K562 (cell line): ENCODE results near the gene WNT7B. TPM values are rescaled to one million over a fixed set of nuclear protein-coding genes. Genes with fewer than 3 reads are reported as not detected.

Experiments used
- ATAC-seq: fragments of 200-7000 bp; cut with Tn5 transposase; 3 replicates; pipeline ENCODE4 v1.9.1; 2020; ENCODE audit warnings: moderate library complexity
- BruUV-seq: library from RNA; stranded (reverse); fragments of 400-500 nt; replicated peaks from 2 replicates; lab custom pipeline; 2021; lab: Mats Ljungman, UMichigan
- CTCF ChIA-PET: fragments of 300-600 bp; formaldehyde crosslinking; extraction: SDS; loops from one replicate; lab custom pipeline; 2021; ENCODE audit warnings: low intra/inter-chr PET ratio; lab: Yijun Ruan, JAX
- POLR2A ChIA-PET: fragments of 300-600, 350-650 bp; sonication (Branson Sonifier 250); formaldehyde crosslinking; extraction: SDS; loops from one replicate; lab custom pipeline; 2021; ENCODE audit warnings: antibody characterized with exemption, inconsistent platforms; lab: Yijun Ruan, JAX
- DNase-seq, 4 experiments: peaks; one replicate each; pipeline versions ENCODE4 v3.0.0 to v3.0.0-alpha.2; 2011 to 2018; ENCODE audit warnings: low spot score in 3 of 4, mixed read lengths in 3 of 4; ENCODE audit errors: extremely low read depth in 1 of 4
- FAIRE-seq: peaks from 2 replicates; lab custom pipeline; 2011; peaks lifted over from hg19 to GRCh38; lab: Jason Lieb, UNC
- H2AFZ ChIP-seq: 2 replicates; pipeline ENCODE4 v1.6.0; 2011; ENCODE audit warnings: low read depth, low read length, control low read depth, inconsistent platforms
- H3K27ac ChIP-seq: fragments of 200-600 bp; 3 replicates; pipeline ENCODE4 v1.8.0; 2011; ENCODE audit warnings: low read depth, mild to moderate bottlenecking, control low read depth, inconsistent platforms, low read length, moderate library complexity, mixed read lengths; ENCODE audit errors: extremely low read depth
- H3K27me3 ChIP-seq, 2 experiments: fragments of 300-600 bp in 1 of 2; 2 replicates in 1 of 2; 3 replicates in 1 of 2; pipeline versions ENCODE4 v1.6.0 to v1.8.0; 2011; ENCODE audit warnings: inconsistent platforms in 2 of 2, low read length in 2 of 2, mild to moderate bottlenecking in 1 of 2, mixed read lengths in 1 of 2, moderate library complexity in 1 of 2; ENCODE audit not compliant: control insufficient read depth in 2 of 2, insufficient read depth in 2 of 2
- H3K36me3 ChIP-seq: fragments of 300-600 bp; 3 replicates; pipeline ENCODE4 v1.8.0; 2011; ENCODE audit warnings: mild to moderate bottlenecking, low read length, inconsistent platforms; ENCODE audit not compliant: control insufficient read depth, insufficient read depth
- H3K4me1 ChIP-seq, 2 experiments: fragments of 200-600 bp in 1 of 2; replicated peaks in 1 of 2; 2 replicates in 1 of 2; 3 replicates in 1 of 2; pipeline versions ENCODE4 v1.5.1 to v1.8.0; 2011; ENCODE audit warnings: inconsistent platforms in 2 of 2, low read length in 2 of 2, mild to moderate bottlenecking in 1 of 2, mixed read lengths in 1 of 2, moderate library complexity in 1 of 2; ENCODE audit not compliant: control insufficient read depth in 2 of 2, insufficient read depth in 2 of 2
- H3K4me2 ChIP-seq: 2 replicates; pipeline ENCODE4 v1.6.1; 2011; ENCODE audit warnings: low read length, control low read depth, inconsistent platforms, mixed read lengths; ENCODE audit not compliant: insufficient read depth
- H3K4me3 ChIP-seq: fragments of 200-600 bp; sonication (generic), shearing (Covaris generic); 2 replicates; pipeline ENCODE4 v1.5.1; 2016; ENCODE audit warnings: control low read depth, inconsistent platforms
- H3K79me2 ChIP-seq: fragments of 200-600 bp; 3 replicates; pipeline ENCODE4 v1.8.0; 2011; ENCODE audit warnings: low read length, inconsistent platforms; ENCODE audit not compliant: control insufficient read depth, insufficient read depth
- H3K9ac ChIP-seq, 2 experiments: 2 replicates each; pipeline versions ENCODE4 v1.6.0 to v1.6.1; 2011; ENCODE audit warnings: low read depth in 2 of 2, low read length in 2 of 2, control low read depth in 1 of 2, inconsistent platforms in 1 of 2, mild to moderate bottlenecking in 1 of 2, mixed read lengths in 1 of 2; ENCODE audit not compliant: insufficient read depth in 1 of 2
- H3K9me1 ChIP-seq: one replicate; pipeline ENCODE4 v1.6.0; 2011; ENCODE audit warnings: inconsistent platforms, mild to moderate bottlenecking, low read length, moderate library complexity; ENCODE audit not compliant: control insufficient read depth, insufficient read depth
- H3K9me3 ChIP-seq: replicated peaks from 2 replicates; pipeline ENCODE4 v1.5.1; 2011; ENCODE audit warnings: low read depth, low read length, inconsistent platforms; ENCODE audit not compliant: control insufficient read depth, insufficient read depth
- H4K20me1 ChIP-seq: replicated peaks from 2 replicates; pipeline ENCODE4 v1.6.1; 2011; ENCODE audit warnings: low read length, inconsistent platforms, mixed read lengths; ENCODE audit not compliant: control insufficient read depth, insufficient read depth
- HLTF ChIP-seq: fragments of 450-650 bp; IDR thresholded peaks from 2 replicates; pipeline ENCODE4 v1.6.1; 2016
- PBX2 ChIP-seq, 2 experiments: IDR thresholded peaks in 1 of 2; conservative IDR thresholded peaks in 1 of 2; 2 replicates each; pipeline ENCODE4 v1.6.1; 2016; ENCODE audit warnings: low read depth in 2 of 2, mild to moderate bottlenecking in 1 of 2, missing compliant biosample characterization in 1 of 2, missing genetic modification characterization in 1 of 2, moderate library complexity in 1 of 2
- TCF3 ChIP-seq: sonication (generic); formaldehyde crosslinking; IDR thresholded peaks from 2 replicates; pipeline ENCODE4 v1.4.0; 2020; ENCODE audit warnings: mild to moderate bottlenecking, missing genetic modification reagents
- ZNF3 ChIP-seq: fragments of 250-450 bp; sonication (Bioruptor Pico); IDR thresholded peaks from 2 replicates; pipeline ENCODE4 v1.5.0; 2021; ENCODE audit warnings: mild to moderate bottlenecking, moderate library complexity
- ZNF609 ChIP-seq: sonication (generic); formaldehyde crosslinking; IDR thresholded peaks from 2 replicates; pipeline ENCODE4 v1.8.1; 2023; ENCODE audit warnings: missing genetic modification reagents, mild to moderate bottlenecking, borderline replicate concordance
- WGBS: fragments of 100-300 bp; shearing (Covaris generic); methylation state at CpG from one replicate; pipeline ENCODE4 v1.1.6; 2016; ENCODE audit warnings: low coverage, mixed read lengths; ENCODE audit not compliant: insufficient coverage; ENCODE audit errors: missing lambda C conversion rate; 5-methylcytosine and 5-hydroxymethylcytosine counted together
- in situ Hi-C: fragments of 300-500 bp; cut with MboI; formaldehyde crosslinking; loops from 4 replicates; pipeline ENCODE4 v1.15.0; 2018; ENCODE audit warnings: inconsistent platforms, mixed read lengths
- intact Hi-C: fragments of 100-400 bp; cut with micrococcal nuclease; formaldehyde crosslinking; loops from 2 replicates; pipeline ENCODE4 v1.14.2; 2022
- polyA plus RNA-seq, 8 experiments: library from polyadenylated mRNA; depleted of rRNA in 4 of 8; stranded (reverse) in 5 of 8; unstranded in 3 of 8; fragments of >200 nt; fragmentation: Nextera tagmentation in 2 of 8; fragmentation: Illumina TruSeq in 1 of 8; extraction: Ambion mirVana in 2 of 8; extraction: Trizol in 1 of 8; gene quantifications; 2 replicates each; pipeline versions ENCODE4 v1.2.1 to v1.2.3, GENCODE V29; 2011 to 2014; ENCODE audit warnings: inconsistent platforms in 1 of 8, missing spikeins in 1 of 8
- total RNA-seq, 7 experiments: library from RNA; depleted of rRNA in 6 of 7; stranded (reverse); fragments of >200 nt in 6 of 7; fragmentation: Illumina TruSeq in 2 of 7; extraction: Trizol in 2 of 7; gene quantifications; 2 replicates each; pipeline versions ENCODE4 v1.2.1 to v1.2.3, GENCODE V29; 2011 to 2021; ENCODE audit warnings: low replicate concordance in 1 of 7

Gene WNT7B
- total and polyA plus RNA-seq, 9 of the 15 experiments (the other 6 are each of a cell fraction or from before 2014, with no cell fraction given) = not detected

GRCh38 chr22:45880716-45881523, 96.0 kb downstream of the WNT7B start:
- H3K9ac ChIP-seq = no peak overlapping the region
- in situ Hi-C loops = no loop called here
- CTCF ChIA-PET = no interaction called here
- H3K9me3 ChIP-seq = no peaks in the 10 kb centered on the region
- FAIRE-seq (no peak), DNase-seq (no peak), ATAC-seq (no peak)
- peaks cover 9 to 70% of the 10 kb centered on the region in 2 experiments; a peak in 4 of 5 replicates for H3K27me3 ChIP-seq
- H3K4me1 ChIP-seq = peaks cover 0 to 17% of the 10 kb centered on the region in 2 experiments; a peak in 2 of 5 replicates
- intact Hi-C loops = no loop called here
- no peak overlapping the region for H2AFZ ChIP-seq
- H3K36me3 ChIP-seq = no peaks in the 10 kb centered on the region
- WGBS = 5% methylated on average over 19 of the region's 49 CpGs
- H4K20me1 ChIP-seq = peaks cover 3% of the 10 kb centered on the region; the same call in 1 of the 2 replicates
- POLR2A ChIA-PET = no interaction called here
- no peak overlapping the region for H3K4me2 ChIP-seq
- no peak overlapping the region for H3K4me3 ChIP-seq
- no peak for TF ChIP-seq ZNF609 (CRISPR knock-in tag)
- TF ChIP-seq ZNF3 (CRISPR knock-in tag) = no peak
- no peak for TF ChIP-seq TCF3 (CRISPR knock-in tag)
- no peak for TF ChIP-seq PBX2 (CRISPR knock-in tag; IDR thresholded peaks at IDR 0.05; ENCODE audit: low read depth)
- no peak for TF ChIP-seq PBX2 (tag; conservative IDR thresholded peaks at IDR 0.05; ENCODE audit: low read depth)
- TF ChIP-seq HLTF = no peak
- no peaks in the 10 kb centered on the region for H3K9me1 ChIP-seq
- H3K79me2 ChIP-seq = no peaks in the 10 kb centered on the region
- H3K27ac ChIP-seq = no peak overlapping the region
- BruUV-seq = no TSS peak
